Cardiac fibroblast (primary cell): ENCODE measurements around the gene CAPZA1.
"Not testable (repeated sequence)": the region's sequence is repeated elsewhere in the genome, so short reads cannot be mapped to it uniquely, and the experiment has no call there.

ENCODE experiments used
- DNase-seq, 2 donors: peaks; one replicate each; pipeline versions ENCODE4 v3.0.0 to v3.0.0-alpha.2; 2010; ENCODE audit warnings: low read depth in 2 of 2
- H3K4me3 ChIP-seq, 2 donors: replicated peaks in 1 of 2; 1 replicate in 1 of 2; 2 replicates in 1 of 2; pipeline ENCODE4 v1.5.1; 2011; ENCODE audit warnings: low read depth in 2 of 2, low read length in 2 of 2, mild to moderate bottlenecking in 2 of 2, moderate library complexity in 1 of 2
- TF ChIP-seq, protein P1 (sequence below): IDR thresholded peaks from one replicate; pipeline ENCODE4 v1.5.1; 2011; ENCODE audit warnings: low read depth, mild to moderate bottlenecking, low read length, inconsistent platforms

Gene CAPZA1

DNA sequence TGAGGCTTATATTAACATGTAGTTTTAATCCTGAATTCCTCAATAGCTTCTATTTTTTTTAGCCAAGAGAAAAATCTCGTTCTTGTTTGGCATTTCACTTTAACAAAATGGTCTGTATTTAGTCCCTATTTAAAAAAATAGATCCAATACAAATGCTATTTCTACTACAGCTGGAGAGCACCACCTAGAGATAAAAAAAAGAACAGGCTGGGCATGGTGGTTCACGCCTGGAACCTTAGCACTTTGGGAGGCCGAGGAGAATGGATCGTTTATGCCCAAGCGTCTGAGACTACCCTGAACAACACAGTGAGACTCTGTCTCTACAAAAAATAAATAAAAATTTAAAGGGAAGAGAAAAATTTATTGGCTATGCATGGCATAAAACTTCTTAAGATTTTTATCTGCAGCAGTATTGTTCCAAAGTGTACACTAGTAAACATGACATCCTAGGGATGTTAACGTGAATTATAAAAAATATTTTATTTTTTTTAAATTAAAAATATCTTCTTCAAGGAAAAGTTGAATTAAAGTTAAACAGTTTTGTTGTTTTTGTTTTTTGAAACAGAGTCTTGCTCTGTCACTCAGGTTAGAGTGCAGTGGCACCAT lies 5.1 kb upstream of the CAPZA1 start:
- TF ChIP-seq, protein P1, sequence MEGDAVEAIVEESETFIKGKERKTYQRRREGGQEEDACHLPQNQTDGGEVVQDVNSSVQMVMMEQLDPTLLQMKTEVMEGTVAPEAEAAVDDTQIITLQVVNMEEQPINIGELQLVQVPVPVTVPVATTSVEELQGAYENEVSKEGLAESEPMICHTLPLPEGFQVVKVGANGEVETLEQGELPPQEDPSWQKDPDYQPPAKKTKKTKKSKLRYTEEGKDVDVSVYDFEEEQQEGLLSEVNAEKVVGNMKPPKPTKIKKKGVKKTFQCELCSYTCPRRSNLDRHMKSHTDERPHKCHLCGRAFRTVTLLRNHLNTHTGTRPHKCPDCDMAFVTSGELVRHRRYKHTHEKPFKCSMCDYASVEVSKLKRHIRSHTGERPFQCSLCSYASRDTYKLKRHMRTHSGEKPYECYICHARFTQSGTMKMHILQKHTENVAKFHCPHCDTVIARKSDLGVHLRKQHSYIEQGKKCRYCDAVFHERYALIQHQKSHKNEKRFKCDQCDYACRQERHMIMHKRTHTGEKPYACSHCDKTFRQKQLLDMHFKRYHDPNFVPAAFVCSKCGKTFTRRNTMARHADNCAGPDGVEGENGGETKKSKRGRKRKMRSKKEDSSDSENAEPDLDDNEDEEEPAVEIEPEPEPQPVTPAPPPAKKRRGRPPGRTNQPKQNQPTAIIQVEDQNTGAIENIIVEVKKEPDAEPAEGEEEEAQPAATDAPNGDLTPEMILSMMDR = peak; percentile 71
- DNase-seq = peak; percentile 70 to 76

DNA sequence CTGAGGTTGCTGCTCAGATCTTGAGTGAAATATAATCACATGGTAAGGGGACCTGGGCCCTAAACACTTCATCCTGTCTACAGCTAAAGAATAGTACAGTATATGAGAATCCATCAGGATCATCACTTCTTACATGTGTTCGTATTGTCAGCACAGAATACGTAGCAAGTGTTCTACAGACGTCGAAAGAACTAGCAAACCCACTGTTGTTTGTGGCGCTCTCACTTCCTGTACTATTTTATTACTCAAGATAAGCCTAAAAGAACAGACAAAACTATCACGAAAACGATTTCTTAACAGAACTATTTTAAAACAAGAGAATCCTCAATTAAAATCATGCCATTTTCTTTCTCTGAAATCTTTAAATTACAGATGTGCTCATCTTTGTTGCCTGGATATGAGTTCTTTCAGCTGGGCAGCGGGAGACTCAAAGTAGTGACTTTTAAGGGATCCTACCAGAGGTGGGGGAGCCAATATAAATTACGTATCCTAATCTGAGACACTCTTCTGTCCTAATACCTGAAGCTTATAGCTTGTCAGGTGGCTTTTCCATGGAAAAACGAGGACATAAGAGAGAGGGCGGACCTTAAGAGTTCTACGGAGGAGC lies 1.4 kb upstream of the CAPZA1 start:
- DNase-seq = peak; percentile 50 to 58
- TF ChIP-seq, protein P1 = no peak
- H3K4me3 ChIP-seq = peak overlapping the region; percentile 91 to 100

More for the DNA sequence above, 5.1 kb upstream of the CAPZA1 start:
- no peak overlapping the region for H3K4me3 ChIP-seq

DNA sequence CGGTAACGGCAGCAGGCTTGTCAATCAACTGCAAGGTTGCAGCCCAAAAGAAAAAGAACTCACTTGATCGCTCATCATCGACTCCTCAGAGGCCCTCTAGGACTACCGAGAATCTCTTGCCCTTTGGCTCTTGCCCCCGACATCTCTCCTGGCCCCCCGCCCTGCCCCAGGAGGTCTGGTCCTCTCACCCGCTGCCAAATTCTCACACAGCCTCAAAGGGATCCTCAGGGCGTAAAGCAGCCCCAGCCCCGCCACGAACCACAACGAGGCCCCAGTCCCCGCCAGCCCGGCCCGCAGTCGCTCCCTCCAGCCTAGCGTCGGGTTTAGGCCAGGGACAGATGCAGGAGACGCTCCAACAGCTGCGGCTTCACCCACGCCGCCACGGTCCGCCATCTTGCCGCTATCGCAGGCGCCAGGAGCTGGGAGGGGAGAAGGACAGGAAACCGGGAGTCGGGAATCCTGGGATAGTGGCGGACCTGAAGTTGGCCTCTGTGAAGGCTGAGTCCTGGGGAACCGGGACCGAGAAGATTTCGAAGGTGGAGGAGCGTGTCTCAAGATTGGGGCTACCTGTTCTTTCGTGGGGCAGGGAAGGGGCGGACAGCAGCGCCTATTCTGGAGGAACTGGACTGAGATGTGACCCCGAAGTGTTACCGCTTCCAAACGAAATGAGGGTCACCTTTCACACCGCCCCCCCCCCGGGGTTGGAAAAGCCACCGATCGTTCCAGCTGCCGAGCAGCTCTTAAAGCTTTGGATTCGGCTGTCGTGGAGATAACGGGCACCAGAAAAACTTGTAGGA lies 713 bp upstream of the CAPZA1 start, which contains the start of gene ST7L:
TSS of gene ST7L (minus strand) at position 421 of the 797 bp plus-strand sequence. CDS start at position 393, 28 bp downstream.
- TF ChIP-seq, protein P1 = no peak
- peak within 1 kb of the TSS; percentile 91 to 100 for H3K4me3 ChIP-seq
- DNase-seq = peak; percentile 70 to 85

DNA sequence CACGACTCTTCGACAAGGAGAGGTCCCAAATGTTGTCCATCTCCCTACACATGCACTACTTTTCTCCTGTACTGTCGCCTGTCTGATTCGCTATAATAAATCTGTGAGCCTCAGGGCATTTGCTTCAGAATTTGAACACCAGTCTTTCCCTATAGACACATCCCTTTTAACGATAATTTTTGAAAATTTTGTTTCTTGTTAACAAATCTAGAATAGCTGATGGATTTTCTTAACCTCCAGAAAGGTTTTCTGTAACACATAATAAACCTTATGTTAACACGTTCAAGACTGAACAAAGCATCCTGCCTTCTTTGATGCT lies 704 bp downstream of the CAPZA1 start:
- peak overlapping the region; percentile 91 to 100 for H3K4me3 ChIP-seq
- DNase-seq = no peak
- TF ChIP-seq, protein P1 = no peak

DNA sequence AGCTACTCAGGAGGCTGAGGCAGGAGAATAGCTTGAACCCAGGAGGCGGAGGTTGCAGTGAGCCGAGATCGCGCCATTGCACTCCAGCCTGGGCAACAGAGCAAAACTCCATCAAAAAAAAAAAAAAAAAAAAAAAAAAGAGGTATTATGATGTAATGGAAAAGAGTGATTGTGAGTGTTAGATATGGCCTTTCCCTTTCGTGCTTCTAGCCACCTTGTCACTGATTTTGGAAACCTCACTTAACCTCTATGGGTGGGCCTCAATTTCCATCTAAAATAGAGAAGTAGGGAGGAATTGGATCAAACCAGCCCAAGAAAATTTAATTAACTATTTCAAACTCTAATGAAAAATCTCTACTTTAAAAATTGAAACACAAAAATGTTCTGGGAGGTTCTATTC lies 4.9 kb downstream of the CAPZA1 start:
- not testable (repeated sequence) for DNase-seq, H3K4me3 ChIP-seq

DNA sequence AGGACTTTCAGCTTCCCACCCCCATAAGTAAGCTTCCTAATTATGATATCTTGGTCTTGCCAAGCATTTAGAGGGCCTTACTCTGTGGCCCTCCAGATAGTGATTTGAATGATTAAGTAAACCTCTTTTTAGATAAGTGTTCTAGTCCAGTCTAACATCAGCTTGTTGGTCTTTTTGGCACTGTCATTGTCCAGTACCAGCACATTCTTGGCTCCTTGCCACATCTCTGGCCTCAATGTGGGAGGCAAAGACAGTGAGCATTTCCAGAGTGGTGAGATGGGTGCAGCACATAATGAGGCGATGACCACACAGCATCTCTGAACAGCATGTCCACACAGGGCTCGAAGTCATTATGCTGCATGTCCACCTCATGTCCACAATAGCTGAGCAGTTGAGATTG lies 6.1 kb downstream of the CAPZA1 start:
- no peak overlapping the region for H3K4me3 ChIP-seq

More for the DNA sequence above, 6.1 kb downstream of the CAPZA1 start:
- peak; percentile 63 to 66 for DNase-seq
- TF ChIP-seq, protein P1 = no peak
